KMS-11 (cell line): Measurements from ENCODE around the gene ARID1A.

ENCODE experiments used
- H2AFZ ChIP-seq: fragments of 200-600 bp; sonication (generic); 2 replicates; pipeline ENCODE4 v1.6.1; 2016; ENCODE audit warnings: antibody characterized with exemption, mixed run types, low read depth
- H3K27ac ChIP-seq: fragments of 200-600 bp; sonication (generic); 2 replicates; pipeline ENCODE4 v1.6.1; 2016; ENCODE audit warnings: mild to moderate bottlenecking, mixed run types
- H3K27me3 ChIP-seq: fragments of 200-600 bp; sonication (generic); 2 replicates; pipeline ENCODE4 v1.6.1; 2017; ENCODE audit warnings: mild to moderate bottlenecking, low read depth, mixed run types, moderate library complexity; ENCODE audit not compliant: insufficient read depth
- H3K36me3 ChIP-seq: fragments of 200-600 bp; sonication (generic); 2 replicates; pipeline ENCODE4 v1.6.1; 2017; ENCODE audit warnings: mild to moderate bottlenecking, mixed run types; ENCODE audit not compliant: insufficient read depth
- H3K4me1 ChIP-seq: fragments of 200-600 bp; sonication (generic); 2 replicates; pipeline ENCODE4 v1.6.1; 2016; ENCODE audit warnings: mild to moderate bottlenecking, low read depth, mixed run types; ENCODE audit not compliant: poor library complexity, severe bottlenecking
- H3K4me2 ChIP-seq: fragments of 200-600 bp; sonication (generic); 2 replicates; pipeline ENCODE4 v1.7.0; 2016; ENCODE audit warnings: mild to moderate bottlenecking, mixed run types
- H3K4me3 ChIP-seq: fragments of 200-600 bp; sonication (generic); IDR thresholded peaks from 2 replicates; pipeline ENCODE4 v1.6.1; 2017; ENCODE audit warnings: low read depth, low read length, mixed read lengths; ENCODE audit not compliant: insufficient read depth
- H3K79me2 ChIP-seq: fragments of 200-600 bp; sonication (generic); 2 replicates; pipeline ENCODE4 v1.6.1; 2016; ENCODE audit warnings: low read depth, mixed run types; ENCODE audit not compliant: insufficient read depth
- H3K9ac ChIP-seq: fragments of 200-600 bp; sonication (generic); 2 replicates; pipeline ENCODE4 v1.6.1; 2016; ENCODE audit warnings: mild to moderate bottlenecking, mixed run types
- H4K20me1 ChIP-seq: fragments of 200-600 bp; sonication (generic); 2 replicates; pipeline ENCODE4 v1.6.1; 2016; ENCODE audit warnings: mild to moderate bottlenecking, mixed run types; ENCODE audit not compliant: insufficient read depth
- CTCF ChIP-seq: fragments of 200-600 bp; sonication (generic); conservative IDR thresholded peaks from 2 replicates; pipeline ENCODE4 v1.6.1; 2017; ENCODE audit warnings: low read depth, mild to moderate bottlenecking, antibody characterized with exemption, low read length, moderate library complexity, mixed read lengths

Gene ARID1A

GRCh38 chr1:26788515-26788785, 92.6 kb downstream of the ARID1A start:
- Histone ChIP-seq H2AFZ (peak overlapping the region; percentile 91), H3K27ac (peak overlapping the region; percentile 65), H3K4me2 (peak overlapping the region; percentile 98), H3K4me1 (peaks cover 48% of the 10 kb centered on the region), H3K36me3 (no peaks in the 10 kb centered on the region), H3K9ac (peak overlapping the region; percentile 64; the same call in 1 of the 2 replicates), H3K27me3 (peaks cover 10% of the 10 kb centered on the region), H4K20me1 (no peaks in the 10 kb centered on the region; the same call in 1 of the 2 replicates), H3K4me3 (peak overlapping the region; percentile 81), H3K79me2 (peaks cover 4% of the 10 kb centered on the region; the same call in 1 of the 2 replicates)
- no peak for TF ChIP-seq CTCF

- H4K20me1 ChIP-seq = no peaks in the 10 kb centered on the region; the same call in 1 of the 2 replicates
- H3K79me2 ChIP-seq = peaks cover 4% of the 10 kb centered on the region; the same call in 1 of the 2 replicates
- H3K4me1 ChIP-seq = peaks cover 42% of the 10 kb centered on the region
- no peaks in the 10 kb centered on the region for H3K36me3 ChIP-seq
- peaks cover 10% of the 10 kb centered on the region for H3K27me3 ChIP-seq
- no peak overlapping the region for H3K4me3 ChIP-seq
- H3K27ac ChIP-seq = peak overlapping the region; percentile 65; the same call in 1 of the 2 replicates
- peak; percentile 94 for TF ChIP-seq CTCF
- H2AFZ ChIP-seq = peak overlapping the region; percentile 91
- peak overlapping the region; percentile 64; the same call in 1 of the 2 replicates for H3K9ac ChIP-seq
- H3K4me2 ChIP-seq = peak overlapping the region; percentile 98
Observed at GRCh38 chr1:26788836-26789611, 93.2 kb downstream of the ARID1A start.

GRCh38 chr1:26789612-26789865, 93.7 kb downstream of the ARID1A start:
- H3K4me3 ChIP-seq = no peak overlapping the region
- H4K20me1 ChIP-seq = no peaks in the 10 kb centered on the region; the same call in 1 of the 2 replicates
- H3K4me1 ChIP-seq = peaks cover 37% of the 10 kb centered on the region
- H3K4me2 ChIP-seq = peak overlapping the region; percentile 98; the same call in 1 of the 2 replicates
- no peak overlapping the region for H2AFZ ChIP-seq
- H3K9ac ChIP-seq = no peak overlapping the region
- TF ChIP-seq CTCF = no peak
- H3K36me3 ChIP-seq = no peaks in the 10 kb centered on the region
- no peak overlapping the region for H3K27ac ChIP-seq
- H3K79me2 ChIP-seq = peaks cover 4% of the 10 kb centered on the region; the same call in 1 of the 2 replicates
- H3K27me3 ChIP-seq = peaks cover 5% of the 10 kb centered on the region

- Histone ChIP-seq H3K4me3 (no peak overlapping the region), H3K27ac (no peak overlapping the region), H3K4me1 (peaks cover 33% of the 10 kb centered on the region), H3K36me3 (no peaks in the 10 kb centered on the region), H4K20me1 (no peaks in the 10 kb centered on the region; the same call in 1 of the 2 replicates), H3K4me2 (no peak overlapping the region), H3K79me2 (peaks cover 4% of the 10 kb centered on the region; the same call in 1 of the 2 replicates), H3K9ac (no peak overlapping the region), H3K27me3 (0 out of 2 replicates have a peak, but pooled peaks cover 3% of the 10 kb centered on the region), H2AFZ (no peak overlapping the region)
- no peak for TF ChIP-seq CTCF
Observed at GRCh38 chr1:26789931-26790330, 94.1 kb downstream of the ARID1A start.
